Right lobe of liver (tissue), 6 donors: ENCODE results near the gene CRYAB. TPM values are rescaled to one million over a fixed set of nuclear protein-coding genes. Genes with fewer than 3 reads are reported as not detected.
"Not testable (repeated sequence)": the region's sequence is repeated elsewhere in the genome, so short reads cannot be mapped to it uniquely, and the experiment has no call there.

Experiments used
- ATAC-seq, 4 donors: fragments of 200-7000 bp; cut with Tn5 transposase; one replicate each; pipeline ENCODE4 v1.9.1; 2020; ENCODE audit warnings: mild to moderate bottlenecking in 4 of 4, moderate library complexity in 4 of 4
- DNase-seq, 3 donors: peaks; one replicate each; pipeline ENCODE4 v3.0.0-alpha.2; 2020
- H3K27ac ChIP-seq, 3 donors: fragments of 200-600 bp; one replicate each; pipeline ENCODE4 v1.8.0; 2022
- H3K27me3 ChIP-seq, 2 donors: fragments of 200-600 bp; one replicate each; pipeline ENCODE4 v1.8.0; 2022
- H3K36me3 ChIP-seq, 4 donors: fragments of 200-600 bp; sonication (generic) in 1 of 4; one replicate each; pipeline versions ENCODE4 v1.5.1 to v1.8.0; 2017 to 2022; ENCODE audit warnings: control low read depth in 1 of 4
- H3K4me1 ChIP-seq, 4 donors: fragments of 200-600 bp; sonication (generic) in 1 of 4; one replicate each; pipeline versions ENCODE4 v1.5.1 to v1.8.0; 2017 to 2022; ENCODE audit warnings: control low read depth in 1 of 4
- H3K4me3 ChIP-seq, 3 donors: fragments of 200-600 bp; one replicate each; pipeline ENCODE4 v1.8.0; 2022
- H3K9me3 ChIP-seq, 4 donors: fragments of 200-600 bp; sonication (generic) in 1 of 4; one replicate each; pipeline versions ENCODE4 v1.5.1 to v1.8.0; 2017 to 2022; ENCODE audit warnings: control low read depth in 1 of 4
- POLR2A ChIP-seq: fragments of 450-650 bp; IDR thresholded peaks from one replicate; pipeline ENCODE4 v1.6.1; 2017; ENCODE audit warnings: antibody characterized with exemption, mild to moderate bottlenecking
- WGBS: methylation state at CpG from one replicate; pipeline ENCODE4 v1.1.6; 2018; ENCODE audit warnings: low coverage, low lambda C conversion rate; ENCODE audit not compliant: insufficient coverage; ENCODE audit errors: missing lambda C conversion rate; 5-methylcytosine and 5-hydroxymethylcytosine counted together
- intact Hi-C, 2 donors: fragments of 100-400 bp; cut with DNase I; formaldehyde crosslinking; loops; one replicate each; pipeline versions ENCODE4 v1.11.2 to v1.14.1; 2022
- total RNA-seq, 6 experiments: library from RNA; depleted of rRNA in 2 of 6; stranded (reverse); fragments of >200 nt in 2 of 6; fragmentation: NEBNext Ultra II Directional in 3 of 6; extraction: Animal tissue kit (Norgen Biotek cat#: 25700) in 3 of 6; gene quantifications; one replicate each; pipeline versions ENCODE4 v1.1.0 to v1.2.4, GENCODE V29; 2016 to 2023
- TF ChIP-seq, protein P1 (sequence below), 4 donors: fragments of 200-600 bp in 3 of 4; fragments of 450-650 bp in 1 of 4; IDR thresholded peaks; one replicate each; pipeline versions ENCODE4 v1.5.1 to v1.8.0; 2016 to 2022; ENCODE audit warnings: antibody characterized with exemption in 4 of 4, mild to moderate bottlenecking in 2 of 4
- donor health status: DM: no; HTN: yes; CAD: no.
- donor health status: DM: no; HTN: no; CAD: no.
- donor health status: DM: no; HTN: no; CAD: no.
- donor health status: DM: no; HTN: yes; CAD: no.
- donor health status: DM: no; HTN: yes; CAD: no.

The CRYAB gene
- total RNA-seq, 6 experiments from 2014 or later: 3.6 to 10.5 (median 6.7) TPM

DNA sequence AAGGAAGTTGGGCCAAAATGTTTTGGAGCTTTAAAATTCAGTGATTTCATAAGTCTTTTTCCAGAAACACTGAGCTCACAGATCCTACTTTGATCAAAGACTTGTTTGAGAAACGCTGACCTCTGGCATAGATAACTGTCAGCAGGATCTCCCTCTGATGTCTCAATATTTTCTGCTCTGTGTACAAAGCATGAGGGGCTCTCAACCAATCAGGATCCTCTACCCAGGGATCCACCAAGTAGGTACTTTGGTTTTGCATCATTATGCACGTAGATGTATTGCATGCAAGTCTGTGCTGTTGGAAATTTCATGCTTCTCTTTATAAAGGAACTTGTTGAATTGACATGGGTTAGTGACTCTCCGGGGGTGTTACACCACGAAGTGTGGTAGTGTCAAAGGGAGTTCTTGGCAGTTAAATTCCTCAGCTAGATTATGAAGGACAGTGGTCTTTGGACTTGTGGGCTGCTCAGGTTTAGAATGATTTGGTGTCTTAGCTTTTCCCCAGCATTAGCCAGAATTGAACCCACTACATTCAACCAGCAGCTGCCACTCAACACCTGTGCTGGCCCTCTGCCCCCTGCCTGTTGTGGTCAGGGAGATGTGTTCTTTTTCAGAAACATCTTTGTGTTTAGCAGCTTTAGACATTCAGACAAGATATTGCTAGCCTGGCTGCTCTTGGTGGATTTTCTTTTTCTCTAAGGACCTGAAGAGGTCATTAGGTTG, 23.9 kb upstream of the CRYAB start:
- WGBS: 25% methylated on average over 4 of the region's 4 CpGs
- Histone ChIP-seq H3K4me3 (no peak overlapping the region), H3K27ac (peak overlapping the region; percentile 76 to 92 (median 79)), H3K36me3 (no peaks in the 10 kb centered on the region), H3K9me3 (no peaks in the 10 kb centered on the region), H3K27me3 (no peaks in the 10 kb centered on the region), H3K4me1 (peaks cover 0 to 59% (median 17%) of the 10 kb centered on the region in 4 donors)
- intact Hi-C loops: loop anchor here in 1 of 2 donors (10.0 kb wide), 1 partner anchor 49 kb away; no protein-coding TSS in a partner anchor
- peak in 1 of 3 donors; percentile 75 for DNase-seq
- ATAC-seq: peak; percentile 54 to 82 (median 67)
- peak; percentile 68 for TF ChIP-seq POLR2A
- TF ChIP-seq, protein P1, sequence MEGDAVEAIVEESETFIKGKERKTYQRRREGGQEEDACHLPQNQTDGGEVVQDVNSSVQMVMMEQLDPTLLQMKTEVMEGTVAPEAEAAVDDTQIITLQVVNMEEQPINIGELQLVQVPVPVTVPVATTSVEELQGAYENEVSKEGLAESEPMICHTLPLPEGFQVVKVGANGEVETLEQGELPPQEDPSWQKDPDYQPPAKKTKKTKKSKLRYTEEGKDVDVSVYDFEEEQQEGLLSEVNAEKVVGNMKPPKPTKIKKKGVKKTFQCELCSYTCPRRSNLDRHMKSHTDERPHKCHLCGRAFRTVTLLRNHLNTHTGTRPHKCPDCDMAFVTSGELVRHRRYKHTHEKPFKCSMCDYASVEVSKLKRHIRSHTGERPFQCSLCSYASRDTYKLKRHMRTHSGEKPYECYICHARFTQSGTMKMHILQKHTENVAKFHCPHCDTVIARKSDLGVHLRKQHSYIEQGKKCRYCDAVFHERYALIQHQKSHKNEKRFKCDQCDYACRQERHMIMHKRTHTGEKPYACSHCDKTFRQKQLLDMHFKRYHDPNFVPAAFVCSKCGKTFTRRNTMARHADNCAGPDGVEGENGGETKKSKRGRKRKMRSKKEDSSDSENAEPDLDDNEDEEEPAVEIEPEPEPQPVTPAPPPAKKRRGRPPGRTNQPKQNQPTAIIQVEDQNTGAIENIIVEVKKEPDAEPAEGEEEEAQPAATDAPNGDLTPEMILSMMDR (IDR thresholded peaks at IDR 0.05): no peak

GRCh38 chr11:111934306-111934705, 22.7 kb upstream of the CRYAB start:
- peak overlapping the region in 2 of 3 donors; percentile 79 to 92 for H3K27ac ChIP-seq

DNA sequence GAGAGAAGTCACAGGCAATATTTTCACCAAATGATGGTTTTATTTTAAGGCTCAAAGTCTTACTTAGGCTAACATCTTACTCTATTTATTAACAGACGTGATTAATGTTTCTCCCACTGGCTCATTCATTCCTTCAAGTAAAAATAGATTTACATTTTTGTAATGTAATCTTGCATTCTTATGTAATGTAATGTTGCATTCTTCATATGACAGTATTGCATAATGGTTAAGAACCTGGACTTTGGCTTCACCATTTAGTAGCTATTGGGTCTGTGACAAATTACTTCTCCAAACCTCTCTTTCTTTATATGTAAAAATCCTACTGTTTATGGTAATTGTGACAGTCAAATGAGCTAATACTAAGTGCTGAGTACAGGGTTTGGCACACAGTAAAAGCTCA, 22.3 kb upstream of the CRYAB start:
- TF ChIP-seq, protein P1 (IDR thresholded peaks at IDR 0.05): no peak
- TF ChIP-seq POLR2A: no peak
- ATAC-seq: no peak
- Histone ChIP-seq H3K9me3 (no peaks in the 10 kb centered on the region), H3K4me1 (peaks cover 0 to 55% (median 17%) of the 10 kb centered on the region in 4 donors), H3K36me3 (no peaks in the 10 kb centered on the region), H3K27me3 (no peaks in the 10 kb centered on the region), H3K4me3 (no peak overlapping the region), H3K27ac (peak overlapping the region in 2 of 3 donors; percentile 79 to 92)
- DNase-seq: no peak
- intact Hi-C loops: loop anchor here in 1 of 2 donors (10.0 kb wide), 1 partner anchor 51 kb away; no protein-coding TSS in a partner anchor
- WGBS: 0% methylated on average over 1 of the region's 1 CpG

More at GRCh38 chr11:111934306-111934705, 22.7 kb upstream of the CRYAB start:
- Histone ChIP-seq H3K4me1 (peaks cover 0 to 60% (median 17%) of the 10 kb centered on the region in 4 donors), H3K27me3 (no peaks in the 10 kb centered on the region), H3K36me3 (no peaks in the 10 kb centered on the region), H3K9me3 (no peaks in the 10 kb centered on the region), H3K4me3 (no peak overlapping the region)
- 86% methylated on average over 1 of the region's 1 CpG for WGBS
- no peak for ATAC-seq
- no peak for DNase-seq
- intact Hi-C loops: loop anchor here in 1 of 2 donors (10.0 kb wide), 1 partner anchor 50 kb away; no protein-coding TSS in a partner anchor
- TF ChIP-seq, protein P1 (IDR thresholded peaks at IDR 0.05): no peak
- no peak for TF ChIP-seq POLR2A

- not testable (repeated sequence) for H3K4me3 ChIP-seq, H3K9me3 ChIP-seq, H3K36me3 ChIP-seq, H3K27me3 ChIP-seq, DNase-seq, ATAC-seq
- 100% methylated on average over 9 of the region's 14 CpGs for WGBS
- Histone ChIP-seq H3K4me1 (peaks cover 0 to 48% (median 17%) of the 10 kb centered on the region in 4 donors), H3K27ac (peak overlapping the region in 2 of 3 donors; percentile 79 to 92)
- intact Hi-C loops: loop anchor here in 1 of 2 donors (10.0 kb wide), 1 partner anchor 52 kb away; no protein-coding TSS in a partner anchor
Measured at GRCh38 chr11:111933176-111933575, 21.6 kb upstream of the CRYAB start.

DNA sequence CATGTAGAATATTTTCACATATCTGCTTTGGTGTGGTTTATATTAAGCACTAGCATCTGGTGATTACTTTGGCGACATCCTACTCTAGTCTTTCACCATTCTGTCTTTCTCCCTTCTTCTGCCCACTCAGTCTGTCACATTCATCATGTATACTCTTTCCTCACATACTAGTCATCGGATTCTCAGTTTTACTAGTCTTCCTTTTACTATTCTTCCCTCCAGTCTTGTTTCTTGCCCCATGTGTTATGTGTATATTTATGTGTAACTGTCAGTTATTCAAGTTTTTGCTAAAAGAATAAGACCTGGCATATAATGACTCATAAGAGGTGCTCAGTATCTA, 21.0 kb upstream of the CRYAB start:
- ATAC-seq (no peak), DNase-seq (no peak)
- TF ChIP-seq POLR2A: no peak
- TF ChIP-seq, protein P1 (IDR thresholded peaks at IDR 0.05): no peak
- Histone ChIP-seq H3K27me3 (no peaks in the 10 kb centered on the region), H3K9me3 (no peaks in the 10 kb centered on the region), H3K27ac (peak overlapping the region in 1 of 3 donors; percentile 92), H3K4me3 (no peak overlapping the region), H3K4me1 (peaks cover 0 to 42% (median 17%) of the 10 kb centered on the region in 4 donors), H3K36me3 (no peaks in the 10 kb centered on the region)
- intact Hi-C loops: loop anchor here in 1 of 2 donors (10.0 kb wide), 1 partner anchor 52 kb away; no protein-coding TSS in a partner anchor
- WGBS: 75% methylated on average over 2 of the region's 2 CpGs
